ENCODE data around the gene BRD9.
A peak's percentile ranks its signal among the peaks of the same experiment; 100 is the strongest.

BRD9 gene

DNA sequence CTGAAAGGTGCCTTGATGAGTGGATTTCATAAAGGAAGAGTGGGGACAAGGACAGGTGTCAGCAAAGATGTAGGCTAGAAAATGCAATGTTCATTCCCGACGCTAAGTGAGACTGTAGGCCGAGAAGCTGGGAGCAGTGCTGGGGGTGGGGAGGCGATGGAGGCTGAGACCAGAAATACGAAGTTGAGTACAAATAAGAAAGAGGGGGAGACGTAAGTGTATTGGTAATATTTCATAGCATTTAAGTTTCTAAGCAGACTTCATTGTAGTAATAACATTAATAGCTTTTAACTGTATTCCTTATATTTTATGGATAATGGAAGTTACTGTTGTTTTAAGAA is 11.1 kb upstream of the BRD9 start:
- no peak for DNase-seq (ENCODE audit: low read depth, low spot score)

DNA sequence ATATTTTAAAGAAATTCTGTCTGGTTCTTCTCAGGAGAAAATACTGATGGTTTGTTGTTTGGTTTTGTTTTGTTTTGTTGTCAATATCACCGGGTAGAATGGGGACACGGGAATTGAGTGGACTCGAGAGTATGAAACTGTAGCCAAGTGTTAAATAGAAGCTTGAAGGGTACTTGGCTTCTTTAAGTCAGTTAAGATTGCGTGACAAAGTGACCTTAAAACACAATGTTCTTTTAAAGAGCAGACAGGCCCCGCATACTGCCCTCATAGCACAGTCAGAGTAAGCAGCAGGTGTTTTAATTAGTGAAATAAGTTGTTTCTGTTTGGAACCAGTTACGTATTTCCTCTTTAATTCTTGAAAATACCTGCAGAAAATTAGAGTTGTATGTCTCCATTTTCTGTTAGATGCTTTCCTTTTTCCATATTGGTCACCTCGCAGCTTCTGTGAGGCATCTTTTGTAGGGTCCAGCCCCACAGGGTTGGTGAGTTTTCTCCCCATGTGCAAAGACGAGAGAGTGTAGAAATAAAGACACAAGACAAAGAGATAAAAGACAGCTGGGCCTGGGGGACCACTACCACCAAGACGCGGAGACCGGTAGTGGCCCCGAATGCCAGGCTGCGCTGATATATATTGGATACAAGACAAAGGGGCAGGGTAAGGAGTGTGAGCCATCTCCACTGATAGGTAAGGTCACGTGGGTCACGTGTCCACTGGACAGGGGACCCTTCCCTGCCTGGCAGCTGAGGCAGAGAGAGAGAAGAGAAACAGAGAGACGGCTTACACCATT is 9.7 kb upstream of the BRD9 start:
- no peak for DNase-seq (ENCODE audit: low read depth, low spot score)

DNA sequence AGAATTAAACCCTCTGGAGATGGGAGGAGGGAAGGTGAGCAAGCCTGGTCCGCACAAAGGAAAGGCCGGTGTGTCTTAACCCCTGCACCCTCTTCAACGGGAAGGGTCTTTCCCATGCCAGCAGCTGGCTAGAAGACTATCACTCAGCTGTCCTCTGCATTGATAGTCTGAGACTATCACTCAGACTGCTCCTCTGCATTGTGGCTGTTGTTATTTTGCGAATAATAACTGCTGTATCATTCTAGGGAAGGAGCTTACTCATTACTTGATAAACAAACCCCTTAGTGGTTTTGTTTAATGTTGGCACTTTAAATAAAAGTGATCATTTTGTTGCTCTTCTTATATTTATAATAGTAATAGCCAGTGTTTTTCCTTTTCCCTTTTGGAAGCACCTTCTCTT is 8.2 kb upstream of the BRD9 start:
- DNase-seq (ENCODE audit: low read depth, low spot score): no peak

DNA sequence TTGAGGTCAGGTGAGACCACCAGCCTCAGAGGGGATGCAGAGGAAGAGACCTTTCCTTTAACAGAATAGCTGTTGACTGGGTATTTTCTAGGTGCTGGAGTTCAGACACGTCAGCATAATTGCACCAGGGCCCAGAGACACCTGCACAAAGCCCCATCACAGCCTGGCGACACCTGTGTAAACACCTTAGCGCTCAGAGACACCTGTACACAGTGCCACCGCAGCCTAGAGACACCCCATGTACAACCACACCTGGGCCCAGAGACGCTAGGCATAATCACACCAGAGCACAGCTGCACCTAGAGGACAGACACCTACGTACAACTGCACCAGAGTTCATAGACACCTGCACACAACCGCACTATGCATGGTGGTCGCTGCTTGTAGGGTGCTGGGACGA is 1.1 kb upstream of the BRD9 start:
- no peak for DNase-seq (ENCODE audit: low read depth, low spot score)

DNA sequence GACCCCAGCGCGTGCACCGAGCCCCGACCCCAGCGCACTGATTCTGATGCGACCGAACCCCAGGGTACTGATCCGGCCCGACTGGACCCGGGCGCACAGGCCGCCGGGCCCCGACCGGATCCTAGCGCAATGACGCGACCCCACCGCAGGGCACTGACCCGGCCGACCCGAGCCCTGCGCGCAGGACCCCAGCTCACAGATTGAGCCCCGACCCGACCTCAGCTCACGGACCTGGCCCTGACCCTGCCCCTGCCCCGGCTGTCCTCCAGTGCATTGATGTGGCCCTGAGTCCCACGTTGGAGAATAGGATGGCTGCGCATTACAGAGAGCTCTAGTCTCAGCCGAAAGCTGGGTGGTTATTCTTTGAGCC is 521 bp upstream of the BRD9 start:
- DNase-seq (ENCODE audit: low read depth, low spot score): no peak

DNA sequence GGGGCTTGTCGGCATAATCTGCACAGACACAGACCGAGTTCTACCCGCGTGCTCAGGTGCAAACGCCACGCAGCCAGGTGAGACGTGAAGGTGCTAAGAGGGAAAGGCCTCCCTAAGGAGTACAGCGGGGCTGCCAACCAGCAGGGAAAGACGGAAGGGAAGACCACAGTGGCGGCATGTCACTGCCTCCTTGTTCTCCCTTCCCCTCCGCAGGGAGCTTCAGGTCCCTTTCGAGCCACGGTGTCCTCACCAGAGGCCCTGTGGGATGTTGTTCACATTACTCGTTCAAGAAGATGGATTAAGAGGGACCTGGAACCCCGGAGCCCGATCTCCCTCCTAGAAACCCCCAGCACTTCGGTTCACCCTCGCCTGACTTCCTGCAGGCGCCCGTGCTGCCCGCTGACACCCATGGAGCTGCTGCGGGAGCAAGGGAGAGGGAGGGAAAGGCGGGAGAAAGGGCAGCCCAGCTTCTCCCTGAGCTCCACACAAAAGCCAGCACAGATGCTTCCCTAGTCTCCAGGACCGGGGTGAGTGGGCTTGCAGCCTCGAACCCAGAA is 686 bp downstream of the BRD9 start:
- peak; percentile 57 for DNase-seq (ENCODE audit: low read depth, low spot score)

DNA sequence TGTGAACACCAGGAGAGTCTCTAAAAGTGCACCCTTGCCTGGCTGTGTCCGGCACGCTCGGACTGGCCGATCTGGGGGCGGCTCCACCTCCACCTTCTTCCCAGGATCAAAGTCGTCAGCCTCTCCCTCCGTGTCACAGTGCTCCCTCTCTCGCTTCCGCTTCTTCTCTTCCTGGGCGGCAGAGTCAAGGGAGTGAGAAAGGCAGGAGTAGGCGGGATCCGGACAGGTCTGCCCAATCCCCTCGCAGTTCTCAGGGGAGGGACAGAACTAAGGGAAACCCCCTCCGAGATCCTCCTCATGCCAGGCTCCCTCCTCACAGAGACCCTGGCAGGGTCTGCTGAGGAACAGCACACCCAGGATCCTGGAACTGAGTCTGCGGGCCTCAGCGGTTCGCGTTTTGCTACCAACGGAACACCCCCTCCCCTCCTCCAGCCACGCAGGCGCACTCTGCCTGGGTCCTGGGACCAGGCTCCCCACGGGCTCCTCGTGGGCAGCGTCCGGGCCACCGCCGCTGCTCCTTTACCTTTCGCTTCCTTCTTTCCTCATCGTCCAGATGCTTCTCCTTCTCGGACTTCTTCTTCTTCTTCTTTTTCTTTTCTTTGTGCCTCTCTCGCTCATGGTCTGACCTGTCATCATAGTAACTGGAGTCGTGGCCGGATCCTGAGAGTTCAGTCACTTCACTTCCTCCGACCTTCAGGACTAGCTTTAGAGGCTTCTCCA is 1.3 kb downstream of the BRD9 start:
- no peak for DNase-seq (ENCODE audit: low read depth, low spot score)

DNA sequence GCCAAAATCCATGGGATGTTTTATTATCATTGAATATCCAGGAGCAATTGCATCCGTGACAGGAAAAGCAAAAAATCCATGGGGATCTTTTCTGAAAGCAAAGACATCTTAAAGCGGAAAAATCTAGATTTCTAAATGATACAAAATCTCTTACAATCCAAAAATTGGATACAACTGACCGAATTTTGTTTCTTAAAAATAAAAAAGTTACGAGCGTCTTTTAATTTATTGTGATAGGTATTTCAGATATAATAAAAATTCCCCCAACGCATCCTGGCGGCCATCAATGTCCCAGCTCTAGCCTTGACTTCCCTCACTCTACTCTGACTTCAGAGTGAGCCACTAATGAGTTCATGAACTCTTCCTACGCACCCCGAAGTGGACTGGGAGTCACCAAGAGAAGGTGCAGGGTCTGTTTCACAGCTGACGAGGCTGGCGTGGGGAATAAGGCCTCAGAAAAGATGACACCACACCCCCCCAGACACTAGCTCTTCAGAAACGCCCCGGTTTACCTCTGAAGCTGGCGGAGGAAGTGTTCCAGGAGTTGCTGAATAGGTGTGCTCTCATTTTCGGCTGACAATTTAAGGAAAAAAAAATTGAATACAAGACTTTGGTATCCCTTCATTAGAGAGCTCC is 3.4 kb downstream of the BRD9 start:
- no peak for DNase-seq (ENCODE audit: low read depth, low spot score)

DNA sequence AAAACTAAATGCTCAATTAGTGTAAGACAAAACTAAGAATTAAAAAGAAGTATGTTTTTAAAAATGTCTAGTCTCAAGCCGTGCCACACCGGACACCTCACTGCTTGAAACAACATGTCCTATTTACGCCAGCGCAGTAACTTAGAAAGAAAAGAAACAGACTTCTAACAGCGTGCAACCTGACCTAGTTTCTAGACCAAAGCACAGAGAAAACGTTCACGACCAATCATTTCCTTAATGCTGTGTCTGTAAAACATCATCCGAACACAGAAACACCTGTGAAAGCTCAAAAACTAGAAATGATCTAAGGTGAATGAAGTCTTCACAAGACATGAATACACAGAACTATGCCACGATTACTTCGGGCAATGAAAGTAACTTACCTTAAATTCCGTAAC is 4.0 kb downstream of the BRD9 start:
- no peak for DNase-seq (ENCODE audit: low read depth, low spot score)

DNA sequence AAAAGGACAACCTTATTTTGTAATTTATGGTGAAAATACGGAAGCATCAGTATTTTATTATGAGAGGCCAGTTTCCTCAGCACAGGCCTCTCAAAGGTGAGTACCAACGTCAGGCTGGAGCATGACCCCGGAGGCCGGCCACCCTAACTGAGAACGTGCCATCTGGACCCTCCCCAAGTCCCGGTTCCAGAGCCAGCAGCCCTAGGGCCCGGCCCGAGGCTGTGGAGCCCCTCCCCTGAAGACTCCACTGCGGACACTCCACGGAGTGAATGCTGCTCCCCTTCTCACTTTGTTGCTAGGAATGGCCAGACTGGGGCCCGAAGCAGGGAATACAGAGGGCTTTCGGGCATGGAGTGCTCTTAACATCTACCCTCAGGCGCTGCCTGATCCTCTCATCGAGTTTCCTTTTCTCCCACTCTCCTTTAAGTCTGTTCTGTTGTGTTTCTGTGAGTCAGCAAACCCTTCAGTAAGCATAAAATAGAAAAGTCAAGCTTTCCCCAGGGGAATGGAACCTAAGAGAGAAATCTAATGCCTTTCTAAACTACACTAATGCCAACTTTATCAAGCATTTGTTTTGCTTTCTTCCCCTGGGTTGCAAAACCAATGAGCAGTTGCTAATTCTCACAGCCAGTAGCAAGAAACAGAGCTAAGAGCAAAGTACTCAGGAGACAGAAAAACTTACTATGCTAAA is 4.5 kb downstream of the BRD9 start:
- no peak for DNase-seq (ENCODE audit: low read depth, low spot score)

DNA sequence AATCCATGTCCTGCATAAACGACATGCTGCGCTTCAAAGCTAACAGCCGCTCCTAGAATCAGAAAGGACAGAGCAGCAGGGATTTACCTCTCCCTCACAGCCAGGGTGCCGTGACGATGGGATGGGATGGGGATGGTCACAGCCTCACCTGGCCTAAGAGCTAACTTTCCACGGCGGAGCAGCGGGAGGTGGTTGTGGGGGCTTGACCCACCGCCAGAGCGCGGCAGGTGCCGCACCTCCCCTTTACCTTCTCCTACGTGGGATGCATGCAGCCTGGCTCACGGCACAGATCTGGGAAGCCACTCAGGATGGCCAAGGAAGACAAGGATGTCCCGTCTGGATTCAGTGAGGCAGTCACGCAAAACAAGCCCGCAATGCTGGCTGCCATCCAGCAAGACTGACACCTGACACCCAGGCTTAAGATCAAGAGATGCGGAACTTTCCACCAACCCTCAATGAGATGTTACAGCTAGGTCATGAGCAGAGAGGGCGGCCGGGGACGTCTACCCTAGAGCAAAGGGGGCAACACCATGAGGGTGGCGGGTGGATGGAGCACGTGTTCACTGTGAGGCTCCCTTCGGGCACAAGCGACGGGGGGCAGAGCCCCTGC is 5.8 kb downstream of the BRD9 start:
- DNase-seq (ENCODE audit: low read depth, low spot score): no peak

DNA sequence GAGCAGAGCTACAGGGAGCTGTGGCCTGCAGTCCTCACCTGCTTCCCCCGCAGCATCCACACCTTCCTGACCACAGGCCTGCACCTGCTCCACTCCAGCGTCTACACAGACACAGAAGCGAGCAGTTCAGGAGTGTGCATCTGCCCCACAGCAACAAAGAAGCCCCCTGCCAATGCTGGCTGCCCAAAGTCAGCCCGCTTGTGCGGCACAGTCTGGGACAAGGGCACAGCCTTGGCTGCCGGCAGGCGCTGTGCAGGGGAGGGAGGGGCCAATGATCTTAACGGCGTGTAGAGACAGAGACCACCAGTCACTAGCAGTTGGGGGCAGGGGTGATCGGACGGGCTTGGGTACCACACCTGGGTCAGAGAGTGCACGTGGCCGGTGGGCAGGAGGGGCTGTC is 6.6 kb downstream of the BRD9 start:
- DNase-seq (ENCODE audit: low read depth, low spot score): no peak

DNA sequence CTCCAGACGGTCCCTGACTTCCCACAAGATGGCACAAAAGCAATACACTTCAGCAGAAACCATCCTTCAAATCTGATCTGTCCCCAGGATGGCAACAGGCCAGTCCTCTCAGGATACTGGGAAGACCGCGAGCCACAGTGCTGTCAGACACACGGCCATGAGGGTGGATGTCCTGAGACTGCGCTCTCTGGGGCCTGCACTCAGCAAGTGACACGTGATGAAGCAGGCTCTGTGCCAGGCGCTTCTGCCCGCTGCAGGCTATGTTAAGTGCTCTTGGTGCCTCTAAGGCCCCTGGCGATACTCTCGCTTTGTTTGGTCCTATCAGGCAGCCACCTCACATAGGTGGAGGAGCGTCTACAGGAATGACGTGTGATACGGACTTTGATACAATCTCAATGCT is 7.1 kb downstream of the BRD9 start:
- no peak for DNase-seq (ENCODE audit: low read depth, low spot score)

DNA sequence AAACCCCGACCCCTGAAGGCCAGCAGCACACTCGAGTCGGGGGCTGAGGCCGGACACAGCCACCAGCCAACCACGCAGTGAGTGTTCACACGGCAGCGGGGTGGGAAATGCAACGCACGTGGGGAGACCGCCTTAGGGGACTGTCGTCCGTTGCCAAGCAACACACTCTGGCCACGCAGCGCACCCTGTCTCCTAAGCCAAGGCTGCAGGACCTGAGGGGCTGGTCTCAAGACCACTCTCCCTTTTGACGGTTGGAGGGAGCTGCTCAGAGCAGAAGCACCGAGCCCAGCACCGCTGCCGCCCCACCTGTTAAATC is 7.5 kb downstream of the BRD9 start:
- no peak for DNase-seq (ENCODE audit: low read depth, low spot score)

DNA sequence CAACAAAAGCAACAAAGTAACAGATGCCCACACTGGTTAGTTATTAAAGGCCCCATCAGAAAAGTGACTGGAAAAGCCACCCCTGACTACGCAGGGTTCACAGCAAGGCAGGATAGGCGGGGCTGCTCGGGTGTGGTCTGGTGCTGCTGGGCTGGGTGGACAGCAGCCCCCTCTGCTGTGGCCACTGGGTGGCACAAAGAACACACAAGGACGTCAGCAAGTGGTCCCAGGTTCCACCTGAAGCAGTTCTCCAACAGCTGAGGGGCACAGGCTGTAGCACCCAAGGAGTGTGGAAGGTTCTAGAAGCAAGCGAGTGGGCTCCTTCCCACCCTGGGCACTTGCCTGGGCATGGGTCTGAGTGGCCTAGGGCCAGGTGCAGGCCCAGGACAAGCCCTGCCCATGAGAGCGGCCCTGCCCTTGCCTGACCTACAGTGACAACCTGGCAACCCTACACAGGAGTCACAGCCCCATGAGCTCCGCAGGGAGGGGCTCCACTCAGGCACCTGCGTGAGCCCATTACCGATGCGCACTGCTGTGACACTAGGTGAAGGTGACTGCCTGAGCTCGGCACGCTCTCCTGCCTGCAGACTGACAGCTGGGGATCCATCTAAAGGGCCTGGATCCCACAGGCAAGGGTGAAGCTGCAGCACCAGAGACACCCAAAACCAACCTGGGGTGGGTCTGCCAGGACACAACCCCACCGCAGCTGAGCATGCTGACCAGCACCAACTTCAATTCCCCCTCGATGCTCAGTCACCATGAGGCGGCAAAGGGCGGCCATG is 8.1 kb downstream of the BRD9 start:
- DNase-seq (ENCODE audit: low read depth, low spot score): no peak

DNA sequence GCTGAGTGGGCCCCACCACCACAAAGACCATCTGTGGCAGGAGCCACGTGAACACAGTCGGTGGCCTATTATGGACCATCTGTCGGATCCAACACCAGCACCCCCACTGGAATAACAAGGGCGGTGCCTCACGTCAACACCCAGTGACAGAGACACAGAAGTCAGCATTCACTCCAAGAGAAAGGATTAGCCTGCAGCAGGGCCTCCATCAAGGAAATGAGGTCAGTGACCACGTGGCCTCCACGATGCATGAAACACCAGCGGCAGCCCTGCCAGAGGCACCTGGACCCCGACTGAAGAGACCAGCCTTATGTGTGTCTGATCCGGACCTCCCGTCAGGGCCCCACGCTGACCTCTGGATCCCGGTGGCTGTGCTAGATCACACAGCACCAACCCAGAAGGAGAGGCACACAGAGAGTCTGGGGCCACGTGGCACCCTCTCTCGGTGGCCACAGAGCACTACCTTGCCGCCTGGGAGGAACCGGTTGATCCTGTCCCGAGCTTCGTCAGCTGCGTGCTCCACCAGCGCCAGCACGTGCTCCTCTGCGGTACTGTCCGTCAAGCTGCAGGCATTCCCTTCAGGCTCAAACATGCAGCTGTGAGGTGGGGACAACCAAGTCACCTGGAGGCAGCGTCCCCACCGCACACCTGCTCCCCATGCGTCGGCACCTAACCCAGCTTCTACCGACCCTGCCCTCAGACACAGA is 9.0 kb downstream of the BRD9 start:
- no peak for DNase-seq (ENCODE audit: low read depth, low spot score)

DNA sequence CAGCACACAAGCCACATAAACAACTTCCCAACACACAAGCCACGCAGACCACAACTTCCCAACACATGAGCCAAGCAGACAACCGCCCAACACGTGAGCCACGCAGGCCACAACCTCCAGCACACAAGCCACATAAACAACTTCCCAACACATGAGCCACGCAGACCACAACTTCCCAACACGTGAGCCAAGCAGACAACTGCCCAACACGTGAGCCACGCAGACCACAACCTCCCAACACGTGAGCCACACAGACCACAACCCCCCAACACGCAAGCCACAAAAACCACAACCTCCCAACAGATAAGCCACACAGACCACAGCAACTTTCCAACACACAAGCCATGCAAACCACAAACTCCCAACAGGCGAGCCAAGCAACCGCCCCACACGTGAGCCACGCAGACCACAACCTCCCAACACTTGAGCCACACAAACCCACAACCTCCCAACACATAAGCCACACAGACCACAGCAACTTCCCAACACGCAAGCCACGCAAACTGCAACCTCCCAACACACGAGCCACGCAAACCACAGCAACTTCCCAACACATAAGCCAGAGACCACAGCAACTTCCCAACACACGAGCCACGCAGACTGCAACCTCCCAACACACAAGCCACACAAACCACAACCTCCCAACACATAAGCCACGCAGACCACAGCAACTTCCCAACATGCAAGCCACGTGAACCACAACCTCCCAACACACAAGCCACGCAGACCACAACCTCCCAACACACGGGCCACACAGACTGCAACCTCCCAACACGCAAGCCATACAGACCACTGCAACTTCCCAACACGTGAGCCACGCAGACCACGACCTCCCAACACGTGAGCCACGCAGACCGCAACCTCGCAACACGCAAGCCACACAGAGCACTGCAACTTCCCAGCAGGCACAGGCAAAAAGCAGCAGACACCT is 10.1 kb downstream of the BRD9 start:
- no peak for DNase-seq (ENCODE audit: low read depth, low spot score)

DNA sequence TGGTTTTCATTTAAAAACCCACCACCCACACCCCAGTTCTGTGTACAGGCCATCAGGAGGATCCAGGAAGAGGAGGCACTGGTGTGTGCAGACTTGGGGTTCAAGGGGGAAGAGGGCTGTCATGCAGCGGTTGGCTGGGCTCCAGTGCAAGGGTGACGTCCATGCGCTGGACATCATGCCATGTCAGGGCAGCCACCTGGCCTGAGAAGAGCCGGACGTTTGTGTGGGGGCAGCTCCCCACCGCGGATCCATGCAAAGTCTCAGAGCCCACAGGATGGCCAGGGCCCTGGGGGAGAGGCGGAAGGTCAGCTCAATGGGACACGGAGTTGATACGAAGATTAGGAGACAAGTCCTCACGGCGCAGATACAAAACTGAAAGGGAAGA is 11.1 kb downstream of the BRD9 start:
- no peak for DNase-seq (ENCODE audit: low read depth, low spot score)

DNA sequence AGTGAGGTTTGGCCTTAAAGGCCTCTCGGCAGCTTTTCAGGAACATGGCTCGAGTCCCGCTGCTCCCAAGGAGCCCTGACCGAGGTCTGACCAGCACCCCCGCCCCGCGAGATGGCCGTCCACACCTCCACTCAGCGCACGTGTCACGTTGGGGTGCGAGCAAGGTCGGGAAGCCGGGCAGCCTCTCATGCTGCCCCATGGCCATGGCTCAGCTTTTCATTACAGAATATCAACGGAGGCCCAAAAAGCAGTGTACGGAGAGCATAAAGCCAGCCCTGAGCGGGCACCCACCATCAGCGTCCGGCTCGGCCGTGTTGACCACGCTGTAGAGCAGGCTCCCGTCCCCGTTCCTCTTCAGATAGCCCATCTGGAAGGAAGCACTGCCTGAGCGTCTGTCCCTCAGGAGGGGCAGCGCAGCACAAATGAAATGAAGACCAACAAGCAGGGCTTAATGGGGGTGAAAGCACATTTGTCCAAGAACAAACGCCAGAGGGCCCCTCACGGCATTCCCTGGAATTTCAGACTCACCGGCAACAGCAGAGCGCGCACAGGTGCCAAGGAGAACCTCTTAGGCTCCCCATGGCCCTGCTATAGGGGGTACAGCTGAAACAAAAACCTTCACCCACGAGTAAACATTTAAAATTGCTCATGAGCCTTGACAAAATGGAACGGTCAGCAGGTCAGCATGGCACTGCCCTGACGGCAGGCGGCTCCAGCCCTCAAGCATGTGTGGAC is 11.6 kb downstream of the BRD9 start:
- no peak for DNase-seq (ENCODE audit: low read depth, low spot score)
